Heart right ventricle (tissue), 16 donors: ENCODE measurements around the gene TSFM. TPM values are rescaled to one million over a fixed set of nuclear protein-coding genes. Genes with fewer than 3 reads are reported as not detected.

Experiments
- ATAC-seq, 8 donors: fragments of 200-7000 bp; cut with Tn5 transposase; one replicate each; pipeline ENCODE4 v1.9.1; 2020; ENCODE audit warnings: mild to moderate bottlenecking in 8 of 8, moderate library complexity in 8 of 8, moderate number of reproducible peaks in 1 of 8
- DNase-seq, 2 donors: peaks; one replicate each; pipeline ENCODE4 v3.0.0-alpha.2; 2020
- H3K27ac ChIP-seq, 10 donors: fragments of 200-600 bp; sonication (generic) in 2 of 10; one replicate each; pipeline versions ENCODE4 v1.5.0 to v1.8.0; 2020 to 2022; ENCODE audit warnings: mild to moderate bottlenecking in 3 of 10
- H3K27me3 ChIP-seq, 7 donors: fragments of 200-600 bp; one replicate each; pipeline ENCODE4 v1.8.0; 2021 to 2022; ENCODE audit warnings: mild to moderate bottlenecking in 2 of 7
- H3K36me3 ChIP-seq, 9 donors: fragments of 200-600 bp; sonication (generic) in 1 of 9; one replicate each; pipeline versions ENCODE4 v1.5.0 to v1.8.0; 2020 to 2022; ENCODE audit warnings: mild to moderate bottlenecking in 2 of 9
- H3K4me1 ChIP-seq, 9 donors: fragments of 200-600 bp; sonication (generic) in 1 of 9; one replicate each; pipeline versions ENCODE4 v1.5.0 to v1.8.0; 2020 to 2022; ENCODE audit warnings: mild to moderate bottlenecking in 4 of 9
- H3K4me3 ChIP-seq, 10 donors: fragments of 200-600 bp; sonication (generic) in 2 of 10; one replicate each; pipeline versions ENCODE4 v1.5.0 to v1.8.0; 2020 to 2022; ENCODE audit warnings: mild to moderate bottlenecking in 7 of 10, moderate library complexity in 2 of 10
- H3K9me3 ChIP-seq, 11 donors: fragments of 200-600 bp in 10 of 11; sonication (generic) in 2 of 11; one replicate each; pipeline versions ENCODE4 v1.5.0 to v1.8.0; 2013 to 2022; ENCODE audit warnings: mild to moderate bottlenecking in 2 of 11, control low read depth in 1 of 11, moderate library complexity in 1 of 11
- WGBS, 2 donors: extraction: QIAGEN DNeasy Blood & Tissue Kit; methylation state at CpG; one replicate each; pipeline ENCODE4 v1.1.7; 2013; ENCODE audit warnings: inconsistent platforms in 1 of 2; 5-methylcytosine and 5-hydroxymethylcytosine counted together
- intact Hi-C, 10 donors: fragments of 100-400 bp; cut with DNase I; formaldehyde crosslinking; loops; one replicate each; pipeline versions ENCODE4 v1.11.1 to v1.14.2; 2022
- polyA plus RNA-seq, 2 donors: library from polyadenylated mRNA; stranded (reverse); fragments of 200-250 nt; gene quantifications; one replicate each; pipeline ENCODE4 v1.2.3, GENCODE V29; 2013
- total RNA-seq, 10 donors: library from RNA; stranded (reverse); fragmentation: NEBNext Ultra II Directional in 3 of 10; extraction: Animal tissue kit (Norgen Biotek cat#: 25700) in 3 of 10; gene quantifications; one replicate each; pipeline versions ENCODE4 v1.2.1 to v1.2.4, GENCODE V29; 2021 to 2023
- TF ChIP-seq, protein P1 (sequence below), 9 donors: fragments of 200-600 bp; sonication (generic) in 2 of 9; IDR thresholded peaks; one replicate each; pipeline versions ENCODE4 v1.5.0 to v1.8.0; 2021 to 2022; ENCODE audit warnings: antibody characterized with exemption in 9 of 9, mild to moderate bottlenecking in 5 of 9, moderate library complexity in 1 of 9
- donor health status: Arrhythmogenic right ventricular cardiomyopathy.
- donor health status: ischemic (EF 13 %, LVEDD 7.1; RV severe dilation, severe dysfunction).
- donor health status: healthy with polysubstance abuse.
- donor health status: DM: no; HTN: yes; CAD: no.
- donor health status: DM: no; HTN: no; CAD: no.
- donor health status: ischemic (EF 25% LVEDD 6.9; RV normal size, moderate dysfunction).
- donor health status: ischemic (EF 25% LVEDD 5.7; RV mildly dilated, moderate dysfunction).
- donor health status: healthy.
- donor health status: DM: yes; HTN: yes; CAD: no.
- donor health status: Ischemic cardiomyopathy.
- donor health status: ischemic (EF 35%, LVEDD 5.7; RV mildly dilated, moderate dysfunction).
- donor health status: nonischemic (EF 11% LVEDD 7.7; RV severe dilation, severe dysfunction).
- donor health status: DM: yes; HTN: yes; CAD: no.
- donor health status: PGD.
- donor health status: ischemic (EF 29% LVEDD 5.4; RV normal size, mild dysfunction).
- donor health status: nonischemic (EF 23%, LVEDD 6.1; RV moderate dilation, normal function).

TSFM gene
- total and polyA plus RNA-seq, 12 donors: 22.9 to 70.6 (median 52.6) TPM

DNA sequence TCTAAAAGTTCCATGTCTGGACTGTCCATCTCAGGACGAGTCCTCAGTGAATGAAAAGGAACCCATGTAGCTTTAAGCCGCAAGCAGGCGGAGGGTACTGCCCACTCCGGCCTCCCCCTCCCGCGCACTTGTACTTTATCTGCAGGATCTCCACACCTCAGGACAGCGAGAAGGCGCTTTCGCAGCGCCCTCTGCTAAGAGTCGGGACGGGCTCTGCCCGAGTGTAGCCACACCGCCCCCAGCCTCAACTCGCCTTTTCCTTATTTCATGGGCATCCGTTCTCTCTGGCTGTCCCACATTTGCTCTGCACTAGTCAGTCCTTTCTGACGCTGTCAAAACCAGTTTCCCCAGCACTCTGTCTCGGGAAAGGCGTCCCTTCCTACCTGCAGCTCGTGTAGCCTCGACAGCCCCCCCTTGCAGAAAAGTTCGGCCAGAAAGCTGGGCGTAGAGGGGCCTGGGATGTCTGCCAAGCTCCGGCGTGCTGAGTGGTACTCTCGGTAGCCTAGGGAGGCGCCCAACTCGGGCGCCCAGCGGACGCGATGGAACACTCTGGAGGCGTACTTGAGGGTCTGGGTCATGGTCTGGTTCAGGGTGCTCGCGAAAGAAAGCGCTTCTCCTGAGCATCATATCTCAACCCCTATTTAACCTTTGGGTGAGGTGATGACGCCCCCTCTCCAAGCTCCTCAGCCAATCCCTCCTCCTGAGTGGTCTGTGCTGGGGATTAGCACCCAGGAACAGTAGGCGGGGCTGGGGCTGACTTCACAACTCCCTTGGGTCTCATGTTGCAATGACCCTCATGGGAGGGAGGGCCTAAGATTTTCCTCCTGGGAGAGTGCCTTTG lies 15.9 kb upstream of the TSFM start, which contains the start of gene CYP27B1:
TSS of gene CYP27B1 (minus strand) at position 615 of the 841 bp plus-strand sequence. CDS start at position 578, 37 bp downstream.
- H3K4me1 ChIP-seq: peaks cover 18 to 43% (median 34%) of the 10 kb centered on the region in 9 donors
- H3K4me3 ChIP-seq: peak within 1 kb of the TSS in 9 of 10 donors; percentile 9 to 57 (median 39)
- no peak for DNase-seq
- intact Hi-C loops: no loop called here
- peak in 6 of 8 donors; percentile 13 to 31 (median 20) for ATAC-seq
- 4 to 5% methylated on average over 38 of the region's 38 CpGs for WGBS, 2 donors
- peaks cover 0 to 28% (median 0%) of the 10 kb centered on the region in 9 donors for H3K36me3 ChIP-seq
- H3K9me3 ChIP-seq: no peaks in the 10 kb centered on the region
- H3K27me3 ChIP-seq: peaks cover 7 to 56% (median 45%) of the 10 kb centered on the region in 7 donors
- H3K27ac ChIP-seq: no peak within 1 kb of the TSS
- TF ChIP-seq, protein P1, sequence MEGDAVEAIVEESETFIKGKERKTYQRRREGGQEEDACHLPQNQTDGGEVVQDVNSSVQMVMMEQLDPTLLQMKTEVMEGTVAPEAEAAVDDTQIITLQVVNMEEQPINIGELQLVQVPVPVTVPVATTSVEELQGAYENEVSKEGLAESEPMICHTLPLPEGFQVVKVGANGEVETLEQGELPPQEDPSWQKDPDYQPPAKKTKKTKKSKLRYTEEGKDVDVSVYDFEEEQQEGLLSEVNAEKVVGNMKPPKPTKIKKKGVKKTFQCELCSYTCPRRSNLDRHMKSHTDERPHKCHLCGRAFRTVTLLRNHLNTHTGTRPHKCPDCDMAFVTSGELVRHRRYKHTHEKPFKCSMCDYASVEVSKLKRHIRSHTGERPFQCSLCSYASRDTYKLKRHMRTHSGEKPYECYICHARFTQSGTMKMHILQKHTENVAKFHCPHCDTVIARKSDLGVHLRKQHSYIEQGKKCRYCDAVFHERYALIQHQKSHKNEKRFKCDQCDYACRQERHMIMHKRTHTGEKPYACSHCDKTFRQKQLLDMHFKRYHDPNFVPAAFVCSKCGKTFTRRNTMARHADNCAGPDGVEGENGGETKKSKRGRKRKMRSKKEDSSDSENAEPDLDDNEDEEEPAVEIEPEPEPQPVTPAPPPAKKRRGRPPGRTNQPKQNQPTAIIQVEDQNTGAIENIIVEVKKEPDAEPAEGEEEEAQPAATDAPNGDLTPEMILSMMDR (IDR thresholded peaks at IDR 0.05): no peak

DNA sequence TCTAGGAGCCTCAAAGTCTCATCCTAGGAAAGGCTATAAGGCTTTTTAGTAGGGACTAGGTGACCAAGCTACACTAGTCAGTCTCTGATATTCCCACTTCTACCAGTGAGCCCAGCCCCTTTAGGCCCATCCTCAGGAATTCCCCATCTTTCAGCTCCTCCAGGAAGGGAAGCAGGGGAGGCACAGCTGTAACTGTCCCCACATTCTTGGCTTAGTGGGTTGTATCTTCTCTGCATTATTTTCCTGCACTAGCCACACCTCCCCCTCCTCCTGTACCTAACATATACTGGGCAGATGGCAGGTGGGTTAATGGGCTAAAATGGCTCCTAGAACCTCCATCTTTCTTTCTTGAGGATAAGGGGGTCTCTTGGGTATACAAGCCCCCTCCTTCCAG lies 15.3 kb upstream of the TSFM start:
- intact Hi-C loops: no loop called here
- H3K36me3 ChIP-seq: peaks cover 0 to 28% (median 0%) of the 10 kb centered on the region in 9 donors

DNA sequence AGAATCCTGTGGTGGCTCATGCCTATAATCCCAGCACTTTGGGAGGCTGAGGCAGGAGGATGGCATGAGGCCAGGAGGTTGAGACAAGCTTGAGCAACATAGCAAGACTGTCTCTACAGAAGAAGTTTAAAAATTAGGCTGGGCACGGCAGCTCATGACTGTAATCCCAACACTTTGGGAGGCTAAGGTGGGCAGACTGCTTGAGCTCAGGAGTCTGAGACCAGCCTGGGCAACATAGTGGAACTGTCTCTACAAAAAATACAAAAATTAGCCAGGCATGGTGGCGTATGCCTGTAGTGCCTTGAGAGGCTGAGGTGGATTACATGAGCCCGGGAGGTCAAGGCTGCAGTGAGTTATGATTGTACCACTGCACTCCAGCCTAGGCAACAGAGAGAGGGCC lies 14.7 kb upstream of the TSFM start:
- WGBS, 2 donors: 92% methylated on average over 3 of the region's 3 CpGs
- intact Hi-C loops: no loop called here
- no peak for ATAC-seq
- Histone ChIP-seq H3K9me3 (no peaks in the 10 kb centered on the region), H3K36me3 (peaks cover 0 to 28% (median 0%) of the 10 kb centered on the region in 9 donors), H3K27ac (no peak overlapping the region), H3K4me3 (no peak overlapping the region), H3K27me3 (peaks cover 7 to 50% (median 40%) of the 10 kb centered on the region in 7 donors), H3K4me1 (peaks cover 18 to 47% (median 38%) of the 10 kb centered on the region in 9 donors)
- TF ChIP-seq, protein P1 (IDR thresholded peaks at IDR 0.05): no peak
- no peak for DNase-seq

More for the DNA sequence above, 15.3 kb upstream of the TSFM start:
- Histone ChIP-seq H3K27ac (no peak overlapping the region), H3K9me3 (no peaks in the 10 kb centered on the region), H3K27me3 (peaks cover 7 to 56% (median 45%) of the 10 kb centered on the region in 7 donors), H3K4me3 (no peak overlapping the region), H3K4me1 (peaks cover 18 to 45% (median 34%) of the 10 kb centered on the region in 9 donors)
- no peak for DNase-seq
- no peak for ATAC-seq
- TF ChIP-seq, protein P1 (IDR thresholded peaks at IDR 0.05): no peak

DNA sequence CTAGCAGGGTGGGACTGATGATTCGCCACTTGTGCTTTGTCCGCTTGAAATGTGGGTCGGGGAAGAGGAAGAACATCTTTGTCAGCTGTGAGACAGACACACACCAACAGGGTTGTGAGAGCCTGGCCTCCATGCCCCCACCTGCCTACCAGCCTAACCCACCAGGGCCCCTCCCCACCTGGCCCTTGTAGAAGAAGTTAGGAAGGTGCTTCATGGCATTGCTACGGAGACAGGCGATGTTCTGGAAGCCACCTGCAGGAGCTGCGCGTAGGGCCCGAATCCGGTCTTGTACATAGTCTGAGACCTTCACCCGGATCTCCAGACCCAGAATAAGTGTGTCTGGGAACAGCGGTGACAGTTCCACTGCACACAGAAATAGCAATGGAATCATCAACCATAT lies 13.0 kb upstream of the TSFM start:
- intact Hi-C loops: no loop called here
- no peak for ATAC-seq
- Histone ChIP-seq H3K27me3 (peaks cover 2 to 33% (median 23%) of the 10 kb centered on the region in 7 donors), H3K4me1 (peaks cover 20 to 54% (median 42%) of the 10 kb centered on the region in 9 donors), H3K4me3 (no peak overlapping the region), H3K27ac (no peak overlapping the region), H3K9me3 (no peaks in the 10 kb centered on the region), H3K36me3 (peaks cover 0 to 34% (median 0%) of the 10 kb centered on the region in 9 donors)
- no peak for DNase-seq
- TF ChIP-seq, protein P1 (IDR thresholded peaks at IDR 0.05): no peak
- WGBS, 2 donors: 95 to 96% methylated on average over 11 of the region's 11 CpGs
